Vagina (tissue), 2 donors: Measurements from ENCODE around the gene SGK1. TPM values are rescaled to one million over a fixed set of nuclear protein-coding genes. Genes with fewer than 3 reads are reported as not detected.
"Not testable (repeated sequence)": the region's sequence is repeated elsewhere in the genome, so short reads cannot be mapped to it uniquely, and the experiment has no call there.

Experiments used
- DNase-seq, 2 donors: peaks; one replicate each; pipeline ENCODE4 v3.0.0-alpha.2; 2017; ENCODE audit errors: extremely low spot score in 2 of 2
- H3K27ac ChIP-seq: fragments of 200-600 bp; sonication (generic); one replicate; pipeline ENCODE4 v1.5.1; 2019
- H3K27me3 ChIP-seq: fragments of 200-600 bp; sonication (generic); one replicate; pipeline ENCODE4 v1.5.1; 2019
- H3K36me3 ChIP-seq, 2 donors: fragments of 200-600 bp; sonication (generic); one replicate each; pipeline ENCODE4 v1.5.1; 2017 to 2019
- H3K4me1 ChIP-seq: fragments of 200-600 bp; sonication (generic); one replicate; pipeline ENCODE4 v1.5.1; 2019
- H3K4me3 ChIP-seq, 2 donors: fragments of 200-600 bp; sonication (generic); 1 replicate in 1 of 2; 2 replicates in 1 of 2; pipeline ENCODE4 v1.5.1; 2016 to 2019
- H3K9me3 ChIP-seq: fragments of 200-600 bp; sonication (generic); one replicate; pipeline ENCODE4 v1.5.1; 2019
- POLR2A ChIP-seq, 2 donors: fragments of 450-650 bp; IDR thresholded peaks; one replicate each; pipeline ENCODE4 v1.6.1; 2017; ENCODE audit warnings: antibody characterized with exemption in 2 of 2, mild to moderate bottlenecking in 2 of 2, moderate library complexity in 2 of 2
- POLR2AphosphoS5 ChIP-seq, 2 donors: sonication (generic); formaldehyde crosslinking; IDR thresholded peaks; one replicate each; pipeline ENCODE4 v1.9.0; 2017; ENCODE audit warnings: antibody characterized with exemption in 2 of 2, mild to moderate bottlenecking in 2 of 2, low read depth in 1 of 2; ENCODE audit not compliant: insufficient read depth in 1 of 2
- intact Hi-C: fragments of 100-400 bp; cut with DNase I; formaldehyde crosslinking; loops from one replicate; pipeline ENCODE4 v1.15.1; 2023
- total RNA-seq: library from RNA; depleted of rRNA; stranded (reverse); fragments of >200 nt; gene quantifications from one replicate; pipeline ENCODE4 v1.2.3, GENCODE V29; 2016
- TF ChIP-seq, protein P1 (sequence below), 3 experiments: fragments of 450-650 bp in 2 of 3; fragments of 200-600 bp in 1 of 3; sonication (generic) in 1 of 3; IDR thresholded peaks; one replicate each; pipeline ENCODE4 v1.5.1; 2017 to 2019; ENCODE audit warnings: antibody characterized with exemption in 3 of 3, mild to moderate bottlenecking in 2 of 3, moderate library complexity in 2 of 3

SGK1 gene
- total RNA-seq, 1 donor from 2014 or later: 608 TPM

DNA sequence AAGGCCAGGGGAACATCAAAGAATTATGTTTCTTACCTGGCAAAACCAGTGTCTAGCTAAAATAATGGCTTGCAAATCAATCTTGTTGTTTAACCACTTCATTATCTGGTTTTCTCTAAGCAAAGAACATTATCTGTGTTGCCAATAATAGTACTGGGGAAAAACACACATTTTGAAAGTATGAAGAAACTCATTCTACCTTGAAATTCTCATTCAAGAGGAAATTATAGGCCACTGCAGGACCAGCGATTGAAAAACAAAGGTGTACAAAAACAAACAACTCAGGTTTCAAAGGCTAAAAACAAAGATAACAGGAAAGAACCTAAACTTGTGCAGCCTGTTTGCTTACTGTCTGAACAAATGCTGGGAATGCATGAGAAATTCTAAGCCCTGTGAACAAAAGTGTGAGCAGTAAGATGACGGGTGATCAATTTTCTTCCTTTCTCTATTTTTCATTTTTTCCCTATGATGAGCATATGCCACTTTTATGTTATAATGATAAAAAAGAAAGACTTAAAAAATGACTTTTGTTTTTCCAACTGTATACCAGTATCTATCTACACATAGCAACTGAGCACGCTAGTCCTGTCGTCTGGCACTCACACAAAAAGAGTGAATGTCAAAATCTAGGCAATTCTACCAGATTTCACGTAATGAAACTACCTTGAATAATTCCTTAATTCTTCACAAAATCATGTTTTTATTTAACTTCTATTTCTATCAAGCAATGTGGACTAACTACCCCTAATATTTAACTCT is 117.9 kb downstream of the SGK1 start:
- no peak for TF ChIP-seq POLR2AphosphoS5 (IDR thresholded peaks at IDR 0.05; ENCODE audit: insufficient read depth in 1 of 2, low read depth in 1 of 2)
- TF ChIP-seq, protein P1, sequence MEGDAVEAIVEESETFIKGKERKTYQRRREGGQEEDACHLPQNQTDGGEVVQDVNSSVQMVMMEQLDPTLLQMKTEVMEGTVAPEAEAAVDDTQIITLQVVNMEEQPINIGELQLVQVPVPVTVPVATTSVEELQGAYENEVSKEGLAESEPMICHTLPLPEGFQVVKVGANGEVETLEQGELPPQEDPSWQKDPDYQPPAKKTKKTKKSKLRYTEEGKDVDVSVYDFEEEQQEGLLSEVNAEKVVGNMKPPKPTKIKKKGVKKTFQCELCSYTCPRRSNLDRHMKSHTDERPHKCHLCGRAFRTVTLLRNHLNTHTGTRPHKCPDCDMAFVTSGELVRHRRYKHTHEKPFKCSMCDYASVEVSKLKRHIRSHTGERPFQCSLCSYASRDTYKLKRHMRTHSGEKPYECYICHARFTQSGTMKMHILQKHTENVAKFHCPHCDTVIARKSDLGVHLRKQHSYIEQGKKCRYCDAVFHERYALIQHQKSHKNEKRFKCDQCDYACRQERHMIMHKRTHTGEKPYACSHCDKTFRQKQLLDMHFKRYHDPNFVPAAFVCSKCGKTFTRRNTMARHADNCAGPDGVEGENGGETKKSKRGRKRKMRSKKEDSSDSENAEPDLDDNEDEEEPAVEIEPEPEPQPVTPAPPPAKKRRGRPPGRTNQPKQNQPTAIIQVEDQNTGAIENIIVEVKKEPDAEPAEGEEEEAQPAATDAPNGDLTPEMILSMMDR (IDR thresholded peaks at IDR 0.05): no peak
- TF ChIP-seq POLR2A (IDR thresholded peaks at IDR 0.05): no peak
- Histone ChIP-seq H3K4me3 (no peak overlapping the region), H3K9me3 (no peaks in the 10 kb centered on the region), H3K36me3 (no peaks in the 10 kb centered on the region), H3K27me3 (no peaks in the 10 kb centered on the region), H3K27ac (no peak overlapping the region), H3K4me1 (peaks cover 7% of the 10 kb centered on the region)
- intact Hi-C loops: no loop called here
- no peak for DNase-seq

DNA sequence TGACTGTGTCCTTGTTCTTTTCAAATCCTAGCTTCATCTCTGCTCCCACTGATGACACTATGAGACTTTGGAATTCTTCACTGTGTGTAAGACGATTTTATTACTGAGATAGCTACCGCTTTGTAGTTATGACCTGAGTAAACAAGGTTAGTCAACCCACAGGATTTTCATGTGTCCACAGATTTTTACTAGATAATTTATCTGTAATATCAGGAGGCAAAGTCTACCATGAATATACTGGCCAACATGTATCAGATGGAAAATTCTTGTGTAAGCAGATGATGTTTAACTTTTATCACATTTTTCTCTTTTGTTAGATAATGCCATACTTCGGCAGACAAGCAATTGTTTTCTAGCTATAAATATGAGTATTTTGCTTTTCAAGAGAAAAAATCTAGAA is 119.8 kb downstream of the SGK1 start:
- H3K27ac ChIP-seq: no peak overlapping the region
- peaks cover 7% of the 10 kb centered on the region for H3K4me1 ChIP-seq
- H3K4me3 ChIP-seq: no peak overlapping the region
- TF ChIP-seq POLR2AphosphoS5 (IDR thresholded peaks at IDR 0.05; ENCODE audit: insufficient read depth in 1 of 2, low read depth in 1 of 2) (no peak), POLR2A (IDR thresholded peaks at IDR 0.05) (no peak)
- TF ChIP-seq, protein P1 (IDR thresholded peaks at IDR 0.05): no peak
- no peak for DNase-seq
- H3K36me3 ChIP-seq: no peaks in the 10 kb centered on the region
- intact Hi-C loops: no loop called here
- H3K9me3 ChIP-seq: no peaks in the 10 kb centered on the region
- H3K27me3 ChIP-seq: no peaks in the 10 kb centered on the region

DNA sequence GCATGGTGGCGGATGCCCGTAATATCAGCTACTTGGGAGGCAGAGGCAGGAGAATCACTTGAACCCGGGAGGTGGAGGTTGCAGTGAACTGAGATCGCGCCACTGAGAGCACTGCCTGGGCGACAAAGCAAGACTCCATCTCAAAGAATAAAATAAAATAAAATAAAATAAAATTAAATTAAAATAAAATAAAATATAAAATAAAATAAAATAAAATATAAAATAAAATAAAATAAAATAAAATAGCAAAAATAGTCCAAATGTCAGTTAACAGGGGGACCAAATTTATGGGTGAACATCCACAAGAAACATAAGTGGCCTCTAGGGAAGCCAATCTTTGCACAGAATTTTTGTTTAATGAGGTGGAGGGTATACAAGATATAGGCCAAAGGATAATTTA is 120.2 kb downstream of the SGK1 start:
- H3K36me3 ChIP-seq, H3K27ac ChIP-seq, intact Hi-C loops, H3K27me3 ChIP-seq, H3K9me3 ChIP-seq, DNase-seq, H3K4me3 ChIP-seq, H3K4me1 ChIP-seq: not testable (repeated sequence)

DNA sequence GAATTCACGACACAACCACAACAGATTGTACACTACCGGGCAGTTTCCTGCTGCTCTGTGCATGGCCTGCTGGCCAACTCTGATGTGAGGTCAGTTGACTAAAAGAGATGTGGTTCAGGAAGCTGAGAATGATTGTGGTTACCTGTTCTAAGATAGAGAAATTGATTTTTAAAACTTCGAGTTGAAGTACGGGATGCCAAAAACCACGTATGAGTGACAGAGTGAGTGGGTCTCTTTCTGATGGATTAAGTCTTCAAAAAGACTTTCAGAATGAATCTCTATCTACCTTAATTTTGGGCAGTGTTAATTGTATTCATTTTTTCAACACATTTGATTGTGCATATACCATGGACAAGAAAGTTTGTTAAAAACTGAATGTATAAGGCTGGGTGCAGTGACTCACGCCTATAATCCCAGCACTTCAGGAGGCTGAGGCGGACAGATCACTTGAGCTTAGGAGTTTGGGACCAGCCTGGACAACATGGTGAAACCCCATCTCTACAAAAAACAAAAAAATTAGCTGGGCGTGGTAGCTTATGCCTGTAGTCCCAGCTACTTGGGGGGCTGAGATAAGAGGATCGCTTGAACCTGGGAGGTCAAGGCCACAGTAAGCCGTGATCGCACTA is 121.2 kb downstream of the SGK1 start:
- TF ChIP-seq POLR2A (IDR thresholded peaks at IDR 0.05): no peak
- TF ChIP-seq POLR2AphosphoS5 (IDR thresholded peaks at IDR 0.05; ENCODE audit: insufficient read depth in 1 of 2, low read depth in 1 of 2): no peak
- TF ChIP-seq, protein P1 (IDR thresholded peaks at IDR 0.05): no peak
- H3K9me3 ChIP-seq: no peaks in the 10 kb centered on the region
- H3K4me1 ChIP-seq: peaks cover 7% of the 10 kb centered on the region
- H3K4me3 ChIP-seq: no peak overlapping the region
- H3K27me3 ChIP-seq: no peaks in the 10 kb centered on the region
- intact Hi-C loops: no loop called here
- no peak for DNase-seq
- peak overlapping the region; percentile 48 for H3K27ac ChIP-seq
- no peaks in the 10 kb centered on the region for H3K36me3 ChIP-seq

DNA sequence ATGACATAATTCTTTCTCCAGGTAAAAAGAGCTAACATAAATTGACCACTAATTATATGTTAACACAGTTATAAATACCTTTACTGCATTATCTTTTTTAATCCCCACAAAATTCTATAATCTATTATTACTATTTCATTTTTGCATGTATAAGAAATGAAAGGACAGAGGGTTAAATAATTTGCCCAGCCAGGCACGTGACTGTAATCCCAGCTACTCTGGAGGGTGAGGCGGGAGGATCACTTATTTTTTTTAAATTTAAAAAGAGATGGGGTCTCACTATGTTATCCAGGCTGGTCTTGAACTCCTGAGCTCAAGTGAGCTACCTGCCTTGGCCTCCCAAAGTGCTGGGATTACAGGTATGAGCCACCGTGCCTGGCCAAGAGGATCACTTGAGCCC is 121.9 kb downstream of the SGK1 start:
- Histone ChIP-seq H3K36me3 (no peaks in the 10 kb centered on the region), H3K9me3 (no peaks in the 10 kb centered on the region), H3K4me1 (peaks cover 7% of the 10 kb centered on the region), H3K4me3 (no peak overlapping the region), H3K27me3 (no peaks in the 10 kb centered on the region), H3K27ac (peak overlapping the region; percentile 48)
- TF ChIP-seq POLR2AphosphoS5 (IDR thresholded peaks at IDR 0.05; ENCODE audit: insufficient read depth in 1 of 2, low read depth in 1 of 2) (no peak), POLR2A (IDR thresholded peaks at IDR 0.05) (no peak)
- TF ChIP-seq, protein P1 (IDR thresholded peaks at IDR 0.05): no peak
- DNase-seq: no peak
- intact Hi-C loops: no loop called here
